ENCODE data around the gene NFIB.
A peak's percentile ranks its signal among the peaks of the same experiment; 100 is the strongest.

The NFIB gene

DNA sequence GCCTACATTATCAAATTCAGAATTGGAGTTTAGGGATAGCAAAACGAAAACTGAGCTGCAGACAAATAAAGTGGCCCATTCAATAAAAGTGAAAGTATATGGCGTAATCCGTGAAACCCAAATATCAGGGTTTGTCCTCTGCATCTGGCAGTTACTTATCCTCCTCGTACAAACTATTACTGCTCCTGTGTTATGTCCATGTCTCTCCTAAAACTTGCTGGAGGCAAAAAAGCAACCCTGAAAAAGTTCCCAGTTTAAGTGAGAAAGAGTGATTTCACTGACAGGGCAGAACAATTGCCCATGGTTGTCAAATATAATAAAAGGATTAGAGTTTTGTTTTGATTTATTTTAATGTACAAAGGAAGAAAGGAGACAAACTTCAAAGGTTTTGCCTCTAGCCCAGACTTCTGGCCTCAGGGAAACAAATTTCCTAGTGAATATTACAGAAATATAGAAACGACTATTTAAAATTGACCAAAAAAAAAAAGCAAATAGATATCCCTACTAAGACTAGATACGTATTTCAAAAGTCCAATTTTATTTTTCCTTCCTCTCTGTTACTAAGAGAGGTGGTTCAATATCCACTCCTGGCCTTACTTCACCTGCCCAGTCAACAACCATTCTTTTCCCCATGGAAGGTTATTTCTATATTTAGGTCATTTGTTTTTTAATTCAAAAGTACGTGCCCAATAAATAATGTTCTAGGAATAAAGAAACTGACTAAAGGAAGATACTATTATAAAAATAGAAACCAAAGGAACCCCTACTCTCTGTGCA lies 50.0 kb downstream of the NFIB start:
- no peak for DNase-seq
- in situ Hi-C loops (cut with HindIII; ENCODE audit: low pct_ligation_motif_present, low pct_unique_long_range_greater_than_20kb, low sequenced_read_pairs) = no loop called here

DNA sequence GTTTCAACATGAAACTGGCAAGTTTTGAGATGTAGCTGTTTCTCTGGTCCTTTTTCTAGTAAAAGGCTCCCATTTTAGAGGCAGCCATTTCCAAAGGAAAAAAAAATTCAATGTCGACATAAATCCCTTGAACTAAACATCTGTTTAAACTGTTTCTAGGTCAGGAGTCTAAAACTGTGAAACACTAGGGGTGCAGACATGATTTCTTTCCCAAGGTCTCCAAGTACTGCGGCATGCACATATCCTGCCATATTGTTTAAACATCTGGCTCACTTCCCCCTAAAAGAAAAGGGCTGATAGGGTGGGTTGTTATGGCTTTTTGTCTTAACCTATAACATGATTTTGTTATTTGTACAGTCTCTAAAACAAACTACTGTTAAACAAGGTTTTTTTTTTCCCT lies 51.1 kb downstream of the NFIB start:
- no peak for DNase-seq
- in situ Hi-C loops (cut with HindIII; ENCODE audit: low pct_ligation_motif_present, low pct_unique_long_range_greater_than_20kb, low sequenced_read_pairs) = no loop called here

DNA sequence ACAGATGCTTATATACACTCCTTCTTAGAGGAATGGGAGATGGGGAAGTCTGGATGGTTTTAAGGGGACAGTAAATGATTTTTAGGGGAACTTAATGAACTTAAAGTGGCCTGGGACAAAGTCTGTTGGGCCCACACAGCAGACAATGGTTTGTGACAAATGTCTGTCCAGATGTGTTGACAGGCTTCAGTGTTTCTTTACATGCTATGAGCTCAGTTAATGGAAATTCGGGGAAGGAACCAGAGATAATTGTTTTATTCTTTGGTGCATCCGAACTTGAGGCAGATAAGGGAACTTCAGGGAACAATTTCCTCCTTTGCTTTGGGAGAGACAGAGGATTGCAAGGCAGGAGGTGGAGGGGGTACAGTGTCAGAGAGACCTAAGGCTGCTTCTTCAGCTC lies 52.3 kb downstream of the NFIB start:
- in situ Hi-C loops (cut with HindIII; ENCODE audit: low pct_ligation_motif_present, low pct_unique_long_range_greater_than_20kb, low sequenced_read_pairs) = no loop called here
- DNase-seq = no peak

DNA sequence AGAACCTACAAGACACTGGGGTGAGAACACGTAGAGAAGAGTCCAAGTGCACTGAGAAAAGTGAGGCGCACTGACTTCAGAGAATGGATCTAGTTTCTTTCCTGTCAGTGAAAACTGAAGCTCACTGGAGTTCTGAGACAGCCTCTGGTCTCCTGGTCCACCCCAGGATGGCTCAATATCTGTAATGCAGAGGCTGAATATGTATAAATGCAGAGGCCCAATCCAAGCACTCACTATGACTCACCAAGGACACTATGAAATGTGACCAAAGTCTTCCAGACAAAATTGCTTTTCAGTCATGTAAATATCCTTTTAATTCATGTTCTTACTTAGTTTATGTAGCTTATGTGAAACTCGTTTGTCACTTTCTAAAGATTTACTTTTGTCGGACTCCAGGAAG lies 53.8 kb downstream of the NFIB start:
- no peak for DNase-seq
- in situ Hi-C loops (cut with HindIII; ENCODE audit: low pct_ligation_motif_present, low pct_unique_long_range_greater_than_20kb, low sequenced_read_pairs) = no loop called here

DNA sequence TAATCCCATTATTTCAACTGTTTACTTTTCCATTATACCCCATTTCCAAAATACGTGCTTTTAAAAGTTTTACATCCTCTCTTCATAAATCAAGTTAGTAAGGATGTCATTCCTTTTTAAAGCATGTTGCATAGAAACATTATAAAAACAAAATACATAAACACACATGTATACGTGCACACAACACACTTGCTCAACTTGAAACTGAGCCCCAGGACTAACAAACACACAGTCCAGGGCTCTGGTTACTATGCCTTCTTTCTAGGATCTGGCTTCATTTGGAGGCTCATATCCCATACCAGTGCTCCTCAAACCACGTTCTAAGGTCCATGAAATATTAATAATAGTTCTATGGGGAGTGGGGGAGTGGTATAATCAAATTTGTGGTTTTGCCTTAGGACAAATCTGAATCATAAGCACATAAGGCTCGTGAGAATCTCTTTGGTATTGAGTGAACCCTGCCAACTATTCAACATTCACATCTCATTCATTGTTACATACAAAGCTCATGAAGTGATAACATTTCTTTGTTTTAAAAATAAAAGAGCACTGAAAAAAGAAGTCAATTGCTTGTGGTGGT lies 55.2 kb downstream of the NFIB start:
- in situ Hi-C loops (cut with HindIII; ENCODE audit: low pct_ligation_motif_present, low pct_unique_long_range_greater_than_20kb, low sequenced_read_pairs) = no loop called here
- DNase-seq = no peak

DNA sequence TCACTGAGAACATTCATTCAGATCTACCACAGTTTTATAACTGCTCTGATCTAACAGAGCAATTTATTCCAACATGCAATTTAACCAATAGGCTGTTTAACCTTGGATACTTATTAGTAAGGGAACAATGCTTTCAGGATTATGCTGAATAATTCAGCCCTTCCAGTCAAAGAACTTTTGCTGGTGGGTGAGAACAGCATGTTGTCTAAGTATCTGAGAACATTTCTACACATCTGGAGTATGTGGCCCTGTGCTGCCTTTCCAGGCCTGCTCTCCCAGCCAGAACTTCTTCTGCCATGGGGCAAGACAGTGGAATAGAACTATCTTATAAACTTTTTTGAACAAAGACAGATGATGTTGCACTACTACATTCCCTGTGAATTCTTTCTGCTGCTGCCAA lies 55.8 kb downstream of the NFIB start:
- DNase-seq = no peak
- in situ Hi-C loops (cut with HindIII; ENCODE audit: low pct_ligation_motif_present, low pct_unique_long_range_greater_than_20kb, low sequenced_read_pairs) = no loop called here

DNA sequence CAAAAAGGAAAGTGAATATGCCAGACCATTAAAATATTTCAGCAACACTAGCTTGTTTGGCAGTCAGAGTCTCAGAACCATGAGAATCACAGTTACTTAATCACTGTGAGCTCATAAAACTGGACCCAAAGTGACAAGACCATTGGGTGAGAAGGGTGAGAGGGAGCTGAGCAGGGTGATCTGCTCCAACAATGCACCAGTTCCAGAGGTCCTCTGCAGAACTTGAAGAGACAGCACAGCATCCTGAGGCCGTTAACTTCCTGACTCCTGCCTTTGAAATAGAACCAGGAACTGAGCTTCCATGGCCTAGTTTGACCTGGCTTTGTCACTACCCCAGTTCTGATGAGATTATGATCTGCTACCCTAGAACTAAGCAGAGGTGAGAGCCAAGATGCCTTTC lies 57.4 kb downstream of the NFIB start:
- in situ Hi-C loops (cut with HindIII; ENCODE audit: low pct_ligation_motif_present, low pct_unique_long_range_greater_than_20kb, low sequenced_read_pairs) = no loop called here
- no peak for DNase-seq

DNA sequence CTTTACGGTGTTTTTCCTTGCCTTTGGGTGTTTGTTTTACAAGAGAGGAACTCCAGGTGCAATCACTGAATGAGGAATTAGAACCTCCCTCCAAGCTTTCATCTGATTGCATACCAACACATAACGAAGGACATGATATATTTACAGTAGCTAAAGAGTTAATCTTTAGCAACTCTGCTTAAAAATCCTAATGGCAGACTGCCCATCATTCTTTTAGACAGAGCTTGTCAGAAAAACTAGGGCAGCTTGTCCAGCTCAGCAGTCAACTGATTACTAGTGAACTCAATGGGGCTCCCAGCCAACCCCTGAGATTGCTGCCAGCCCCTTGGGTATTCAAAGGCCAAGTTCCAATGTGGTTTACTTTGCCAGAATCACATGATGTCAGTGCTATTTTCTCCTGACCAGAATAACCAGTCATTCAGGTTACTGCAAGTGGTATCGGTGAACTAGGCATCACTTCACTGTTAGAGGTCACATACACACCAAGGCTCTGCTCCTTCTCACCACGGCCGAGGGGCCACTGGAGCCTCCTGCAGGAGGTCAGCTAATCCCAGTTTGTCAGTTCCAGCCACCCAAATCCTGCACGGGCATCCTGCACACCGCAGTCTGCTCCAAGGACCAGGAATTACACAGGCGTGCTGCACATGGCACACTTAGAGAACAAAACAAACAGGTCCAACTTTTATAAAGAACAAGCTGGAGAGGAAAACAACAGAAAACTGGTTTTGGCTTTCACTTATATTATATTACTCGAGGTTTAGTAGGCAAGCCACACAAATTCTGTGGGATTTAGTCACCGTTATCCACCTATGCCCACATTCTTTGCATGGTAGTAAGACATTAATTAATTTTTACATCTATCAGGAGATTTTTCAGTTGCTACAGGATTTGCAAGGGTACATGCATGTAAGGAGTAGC lies 62.5 kb downstream of the NFIB start:
- in situ Hi-C loops (cut with HindIII; ENCODE audit: low pct_ligation_motif_present, low pct_unique_long_range_greater_than_20kb, low sequenced_read_pairs) = no loop called here
- peak; percentile 92 for DNase-seq

DNA sequence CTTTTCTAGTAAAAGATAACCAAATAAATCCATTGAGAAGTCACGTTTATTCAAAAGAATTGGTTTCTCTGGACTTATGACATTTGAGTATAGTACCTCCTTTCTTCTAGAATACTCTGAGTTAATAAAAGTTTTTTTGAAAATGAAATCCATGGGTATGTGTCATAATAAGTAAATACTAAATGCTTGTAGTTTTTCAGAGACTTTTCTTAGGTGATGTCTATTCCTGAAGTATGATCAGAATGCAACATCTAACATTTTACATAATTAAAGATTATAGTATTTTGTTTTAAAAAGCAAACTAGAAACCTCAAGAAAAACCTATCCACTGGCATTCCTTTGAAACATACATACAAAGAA lies 63.2 kb downstream of the NFIB start:
- in situ Hi-C loops (cut with HindIII; ENCODE audit: low pct_ligation_motif_present, low pct_unique_long_range_greater_than_20kb, low sequenced_read_pairs) = no loop called here
- no peak for DNase-seq

DNA sequence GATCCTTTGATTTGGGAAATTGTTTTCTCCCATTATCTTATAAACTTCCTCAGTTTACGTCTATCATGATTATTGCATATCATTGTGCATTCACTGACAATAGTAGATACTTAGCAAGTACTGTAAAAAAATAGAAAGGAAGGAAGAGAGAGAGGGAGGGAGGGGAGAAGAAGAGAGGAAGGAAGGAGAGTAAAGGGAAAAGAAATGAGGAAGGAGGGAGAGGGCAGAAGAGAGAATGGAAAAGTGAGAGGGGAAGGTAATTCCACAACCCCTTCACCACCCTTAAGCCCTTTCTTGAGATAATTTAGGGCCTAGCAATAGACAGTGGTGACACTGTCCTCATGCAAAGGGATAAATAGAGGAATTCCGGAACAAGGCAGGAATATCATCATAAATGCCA lies 64.4 kb downstream of the NFIB start:
- no peak for DNase-seq
- in situ Hi-C loops (cut with HindIII; ENCODE audit: low pct_ligation_motif_present, low pct_unique_long_range_greater_than_20kb, low sequenced_read_pairs) = no loop called here

DNA sequence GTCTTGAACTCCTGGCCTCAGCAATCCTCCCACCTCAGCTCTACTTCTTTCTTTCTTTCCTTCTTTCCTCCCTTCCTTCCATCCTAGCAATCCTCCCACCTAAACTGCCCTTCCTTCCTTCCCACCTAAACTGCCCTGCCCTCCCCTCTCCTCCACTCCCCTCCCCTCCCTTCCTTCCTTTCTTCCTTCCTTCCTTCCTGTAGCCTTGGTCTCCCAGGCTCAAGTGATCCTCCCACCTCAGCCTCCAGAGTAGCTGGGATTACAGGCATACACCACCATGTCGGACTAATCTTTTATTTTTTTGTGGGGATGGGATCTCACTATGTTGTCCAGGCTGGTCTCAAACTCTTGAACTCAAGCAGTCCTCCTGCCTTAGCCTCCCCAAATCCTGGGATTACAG lies 65.8 kb downstream of the NFIB start:
- in situ Hi-C loops (cut with HindIII; ENCODE audit: low pct_ligation_motif_present, low pct_unique_long_range_greater_than_20kb, low sequenced_read_pairs) = no loop called here
- DNase-seq = no peak

DNA sequence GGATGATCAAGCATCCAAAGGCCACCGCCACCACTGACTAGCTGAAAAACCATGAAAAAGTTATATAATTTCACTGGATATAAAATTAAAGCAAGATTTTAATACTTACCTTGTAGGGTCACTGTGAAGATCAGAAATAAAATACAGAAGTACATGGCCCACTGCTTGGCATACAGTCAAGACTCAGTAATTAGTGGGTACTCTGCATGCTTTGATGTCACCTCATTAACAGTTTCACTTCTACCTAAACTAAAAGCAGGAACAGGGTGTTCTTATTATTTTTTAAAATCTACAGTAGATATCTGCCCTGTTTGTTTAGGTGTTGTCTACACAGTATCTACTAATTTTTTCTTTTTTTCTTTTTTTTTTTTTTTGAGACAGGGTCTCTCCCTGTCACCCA lies 66.4 kb downstream of the NFIB start:
- DNase-seq = no peak
- in situ Hi-C loops (cut with HindIII; ENCODE audit: low pct_ligation_motif_present, low pct_unique_long_range_greater_than_20kb, low sequenced_read_pairs) = no loop called here

DNA sequence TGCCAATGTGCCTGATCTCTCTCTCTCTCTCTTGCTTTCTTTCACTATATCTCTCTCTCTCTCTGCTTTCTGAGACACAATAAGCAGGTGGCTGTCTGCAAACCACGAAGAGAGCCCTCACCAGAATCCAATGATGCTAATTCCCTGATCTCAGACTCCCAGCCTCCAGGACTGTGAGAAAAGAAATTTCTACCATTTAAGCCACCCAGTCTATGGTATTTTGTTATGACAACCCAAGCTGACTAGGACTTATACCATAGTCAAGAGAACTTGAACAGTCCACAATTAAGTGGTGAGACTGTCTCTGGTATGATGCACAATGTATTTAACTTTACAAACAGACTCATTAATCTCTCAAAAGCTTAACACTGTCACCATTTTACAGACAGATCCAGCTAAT lies 67.0 kb downstream of the NFIB start:
- no peak for DNase-seq
- in situ Hi-C loops (cut with HindIII; ENCODE audit: low pct_ligation_motif_present, low pct_unique_long_range_greater_than_20kb, low sequenced_read_pairs) = no loop called here

DNA sequence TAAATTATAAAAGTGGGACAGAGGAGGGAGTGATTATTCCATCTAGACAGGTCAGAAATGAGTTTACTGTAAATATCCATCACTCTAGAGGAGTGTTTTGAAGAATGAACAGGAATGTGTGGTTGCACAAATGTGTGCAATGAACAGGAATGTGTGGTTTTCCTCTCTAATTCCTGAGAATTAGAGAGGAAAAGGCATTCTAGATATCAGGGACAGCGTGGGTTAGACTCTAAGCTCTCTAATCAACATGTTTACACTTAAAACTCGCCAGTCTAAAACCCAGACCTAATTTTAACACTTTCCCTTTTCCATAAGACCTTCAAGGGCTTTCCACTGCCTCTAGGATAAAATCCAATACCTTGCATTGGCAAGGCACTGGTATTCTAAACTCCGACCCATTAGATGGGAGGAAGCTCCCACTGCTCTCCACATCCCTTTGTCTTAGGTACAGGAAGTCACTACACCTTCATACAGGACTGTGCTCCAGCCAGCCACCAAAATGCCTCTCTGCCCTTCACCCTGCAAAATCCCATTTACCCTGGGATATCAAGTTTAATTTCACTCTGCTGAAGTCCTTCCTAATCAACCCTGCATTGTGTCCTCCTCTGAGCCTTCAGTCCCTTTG lies 67.9 kb downstream of the NFIB start:
- in situ Hi-C loops (cut with HindIII; ENCODE audit: low pct_ligation_motif_present, low pct_unique_long_range_greater_than_20kb, low sequenced_read_pairs) = no loop called here
- DNase-seq = peak; percentile 59

DNA sequence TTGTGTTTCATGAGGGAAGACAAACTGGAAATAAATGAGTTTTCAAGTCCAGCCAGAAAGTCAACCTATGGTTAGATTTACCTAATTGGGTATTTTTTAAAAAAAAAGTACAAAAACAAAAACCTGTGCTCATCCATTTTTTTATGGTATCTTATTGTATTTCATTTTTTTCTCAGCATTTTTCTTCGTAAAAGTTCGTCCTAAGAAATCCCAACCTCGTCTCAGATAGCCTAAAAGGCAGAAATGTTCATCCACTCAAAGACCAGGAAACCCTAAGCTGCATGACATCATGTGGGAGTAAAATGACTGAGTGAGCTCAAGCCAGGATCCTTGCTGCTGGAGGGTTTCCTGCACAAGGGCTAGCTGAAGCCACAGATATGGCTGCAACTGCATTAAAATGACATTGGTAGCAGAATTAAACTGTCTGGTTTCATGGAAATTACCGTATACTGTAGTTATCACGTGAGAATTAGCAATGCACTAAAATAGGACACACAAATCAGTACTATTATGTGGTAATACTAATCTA lies 70.4 kb downstream of the NFIB start:
- in situ Hi-C loops (cut with HindIII; ENCODE audit: low pct_ligation_motif_present, low pct_unique_long_range_greater_than_20kb, low sequenced_read_pairs) = no loop called here
- DNase-seq = no peak

DNA sequence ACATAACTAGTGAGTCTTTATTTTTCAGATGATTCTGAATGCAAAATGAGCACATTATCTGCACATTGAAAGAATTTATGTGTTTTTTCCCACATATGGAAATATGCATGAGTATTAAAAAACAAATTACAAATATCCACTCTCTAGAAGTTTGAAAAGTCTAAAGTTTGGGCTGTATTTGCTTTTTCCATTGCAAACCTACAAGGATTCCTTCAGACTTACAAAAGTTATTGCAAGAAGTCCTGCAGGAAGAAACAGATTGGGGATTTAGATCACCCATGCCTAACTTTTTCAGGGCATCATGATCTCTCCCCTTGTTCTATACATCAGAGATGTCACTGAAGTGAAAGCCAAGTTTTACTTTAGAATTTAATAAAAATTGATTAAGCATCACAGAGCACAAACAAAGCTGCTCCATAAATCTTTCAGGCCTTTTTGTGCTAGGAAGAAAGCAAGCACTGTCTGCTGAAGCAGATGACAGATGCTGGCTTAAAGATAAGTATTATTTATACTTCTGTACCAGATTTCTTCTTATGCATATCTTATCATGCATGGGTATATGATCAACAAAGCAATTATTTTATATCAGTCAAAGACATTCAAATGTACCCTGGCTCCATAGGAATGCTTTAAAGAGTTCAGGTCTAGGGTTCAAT lies 71.7 kb downstream of the NFIB start:
- no peak for DNase-seq

DNA sequence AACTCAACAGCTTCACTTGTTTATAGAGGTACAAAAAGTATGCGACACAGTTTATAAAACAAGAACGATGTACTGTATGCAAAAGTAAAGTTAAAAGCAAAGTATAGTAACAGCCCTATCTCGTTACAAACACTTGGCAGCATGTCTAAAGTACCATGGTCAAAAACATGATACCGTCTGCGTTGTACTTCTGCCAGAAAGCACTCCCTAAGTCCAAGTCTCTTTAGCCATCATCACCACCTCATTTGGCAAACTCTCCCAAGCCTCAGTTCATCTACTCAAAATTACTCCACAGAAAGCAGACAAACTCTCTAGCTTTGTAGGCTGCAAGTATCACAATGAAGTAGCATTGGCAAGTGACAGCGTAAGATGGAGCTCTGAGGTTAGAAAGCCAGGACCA lies 73.4 kb downstream of the NFIB start:
- no peak for DNase-seq
- in situ Hi-C loops (cut with HindIII; ENCODE audit: low pct_ligation_motif_present, low pct_unique_long_range_greater_than_20kb, low sequenced_read_pairs) = no loop called here

More for the DNA sequence above, 71.7 kb downstream of the NFIB start:
- in situ Hi-C loops (cut with HindIII; ENCODE audit: low pct_ligation_motif_present, low pct_unique_long_range_greater_than_20kb, low sequenced_read_pairs) = no loop called here

DNA sequence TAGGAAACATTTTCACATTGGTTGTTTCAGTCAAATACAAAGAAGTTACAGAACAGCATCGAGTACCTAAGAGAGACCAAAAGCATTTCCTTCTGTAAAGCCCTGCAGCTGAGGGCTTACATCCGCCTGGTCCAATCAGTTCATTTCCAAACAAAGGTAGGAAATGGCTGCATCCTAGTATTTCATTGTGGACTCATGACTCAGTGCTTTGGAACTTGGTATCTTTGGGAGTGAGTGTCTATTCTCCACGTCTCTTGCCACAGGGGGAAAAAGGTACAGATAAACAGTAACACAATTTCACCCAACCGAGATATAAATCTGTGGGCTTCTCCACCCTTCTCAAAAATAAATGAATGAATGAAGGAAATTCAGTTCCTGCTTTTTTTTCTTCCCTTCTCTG lies 75.4 kb downstream of the NFIB start:
- in situ Hi-C loops (cut with HindIII; ENCODE audit: low pct_ligation_motif_present, low pct_unique_long_range_greater_than_20kb, low sequenced_read_pairs) = no loop called here
- DNase-seq = peak; percentile 81

All from ACHN (cell line).